Stomach (tissue), 4 donors: Measurements from ENCODE around the gene SGMS1.

Source experiments
- POLR2AphosphoS5 ChIP-seq, 3 donors: sonication (generic); formaldehyde crosslinking; IDR thresholded peaks; one replicate each; pipeline ENCODE4 v1.6.1; 2016; ENCODE audit warnings: antibody characterized with exemption in 3 of 3
- TF ChIP-seq, protein P1 (sequence below), 7 experiments: fragments of 450-650 bp in 4 of 7; fragments of 200-600 bp in 3 of 7; sonication (generic) in 3 of 7; IDR thresholded peaks; one replicate each; pipeline ENCODE4 v1.5.1; 2016 to 2019; ENCODE audit warnings: antibody characterized with exemption in 7 of 7, control low read depth in 2 of 7, mild to moderate bottlenecking in 1 of 7

DNA sequence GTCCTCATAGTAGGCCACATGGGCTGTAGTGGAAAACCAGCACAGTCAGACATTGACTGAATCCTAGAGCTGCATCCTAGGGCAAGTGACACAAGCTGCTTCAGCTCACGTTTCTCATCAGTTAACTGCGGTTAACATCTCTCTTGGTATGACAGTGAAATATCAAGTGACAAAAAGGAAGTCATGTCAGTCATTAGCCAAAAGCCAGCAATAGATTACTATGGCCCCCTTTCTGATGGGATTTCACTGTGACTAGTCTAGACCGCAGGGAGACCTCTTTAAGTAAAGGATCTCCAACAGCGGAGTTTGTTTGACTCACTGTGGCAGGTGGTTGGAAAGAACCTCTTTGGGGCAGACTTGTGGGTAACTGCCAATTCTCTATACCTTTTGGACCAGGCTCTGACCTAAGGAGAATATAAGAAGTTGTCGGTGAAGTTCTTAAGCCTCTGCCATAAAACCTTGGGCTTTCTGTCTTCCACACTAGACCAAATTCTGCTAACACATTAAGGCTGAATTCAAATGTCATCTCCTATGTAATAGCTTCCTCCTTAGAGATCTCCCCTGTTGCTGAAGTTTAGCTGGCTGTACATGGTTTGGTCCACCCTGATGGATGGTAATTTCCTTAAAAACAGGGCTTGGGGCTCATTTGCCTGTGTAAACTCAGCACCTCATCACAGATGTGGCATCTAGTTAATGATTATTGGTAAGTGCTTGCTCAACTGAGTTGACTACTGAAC is 115.3 kb downstream of the SGMS1 start:
- TF ChIP-seq, protein P1, sequence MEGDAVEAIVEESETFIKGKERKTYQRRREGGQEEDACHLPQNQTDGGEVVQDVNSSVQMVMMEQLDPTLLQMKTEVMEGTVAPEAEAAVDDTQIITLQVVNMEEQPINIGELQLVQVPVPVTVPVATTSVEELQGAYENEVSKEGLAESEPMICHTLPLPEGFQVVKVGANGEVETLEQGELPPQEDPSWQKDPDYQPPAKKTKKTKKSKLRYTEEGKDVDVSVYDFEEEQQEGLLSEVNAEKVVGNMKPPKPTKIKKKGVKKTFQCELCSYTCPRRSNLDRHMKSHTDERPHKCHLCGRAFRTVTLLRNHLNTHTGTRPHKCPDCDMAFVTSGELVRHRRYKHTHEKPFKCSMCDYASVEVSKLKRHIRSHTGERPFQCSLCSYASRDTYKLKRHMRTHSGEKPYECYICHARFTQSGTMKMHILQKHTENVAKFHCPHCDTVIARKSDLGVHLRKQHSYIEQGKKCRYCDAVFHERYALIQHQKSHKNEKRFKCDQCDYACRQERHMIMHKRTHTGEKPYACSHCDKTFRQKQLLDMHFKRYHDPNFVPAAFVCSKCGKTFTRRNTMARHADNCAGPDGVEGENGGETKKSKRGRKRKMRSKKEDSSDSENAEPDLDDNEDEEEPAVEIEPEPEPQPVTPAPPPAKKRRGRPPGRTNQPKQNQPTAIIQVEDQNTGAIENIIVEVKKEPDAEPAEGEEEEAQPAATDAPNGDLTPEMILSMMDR (IDR thresholded peaks at IDR 0.05), result no peak
- peak in 1 of 3 donors; percentile 47 for TF ChIP-seq POLR2AphosphoS5 (IDR thresholded peaks at IDR 0.05)
